ENCODE measurements around the gene ATP8A2. TPM values are rescaled to one million over a fixed set of nuclear protein-coding genes. Genes with fewer than 3 reads are reported as not detected.

ATP8A2 gene
- total RNA-seq, 1 donor from 2014 or later = 1.3 TPM

DNA sequence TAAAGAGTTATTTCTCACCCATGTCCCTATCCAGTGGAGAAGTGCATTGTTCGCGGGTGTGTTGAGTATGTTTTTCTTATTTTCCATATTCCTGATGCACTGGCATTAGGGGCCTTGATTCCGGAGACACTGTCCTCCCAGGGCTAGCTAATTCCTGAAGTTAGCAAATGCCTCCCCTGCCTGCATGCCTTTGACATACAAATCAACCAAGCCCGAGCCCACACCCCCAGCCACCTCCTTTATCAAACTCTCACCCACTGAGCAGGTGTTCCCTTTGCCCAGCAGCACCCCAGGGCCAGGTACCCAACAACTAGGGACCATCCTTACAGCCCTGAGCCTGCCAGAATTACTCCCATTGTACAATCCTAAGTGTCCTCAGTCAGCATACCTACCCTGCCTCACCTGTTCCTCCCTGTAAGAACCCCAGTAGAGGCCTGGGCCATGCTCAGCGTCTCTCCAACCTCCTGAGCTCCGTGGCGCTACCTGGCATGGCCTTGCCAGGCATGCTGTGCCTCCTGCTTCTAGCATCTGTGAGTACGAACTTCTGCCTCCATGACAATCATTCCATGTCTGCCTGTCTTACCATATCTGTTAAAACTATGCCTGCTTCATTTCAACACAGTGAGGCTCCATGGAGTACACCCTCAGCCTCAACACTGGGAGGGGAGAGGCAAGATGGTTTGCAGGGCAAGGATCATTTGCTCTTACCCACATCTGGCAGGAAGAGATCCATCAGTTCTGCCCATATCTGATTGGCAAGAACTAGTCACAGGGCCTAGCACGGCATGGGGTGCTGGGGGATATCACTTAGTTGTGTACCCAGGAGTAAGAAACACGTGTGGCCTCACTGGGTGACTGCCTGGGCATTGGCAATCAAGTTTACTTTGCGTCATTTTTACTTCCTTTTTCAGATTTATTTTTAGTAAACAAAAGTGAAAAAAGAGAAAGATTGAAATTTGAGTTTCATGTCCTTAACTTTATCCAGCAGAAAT lies 476.2 kb downstream of the ATP8A2 start:
- no peak for FAIRE-seq
- H3K27ac ChIP-seq (ENCODE audit: low read depth, low read length) = no peak overlapping the region
- Mint-ChIP-seq H3K36me3 (ENCODE audit: low read depth, unreplicated experiment) (no peaks in the 10 kb centered on the region), H3K4me1 (ENCODE audit: low read depth, unreplicated experiment) (peaks cover 12% of the 10 kb centered on the region), H3K9me3 (ENCODE audit: unreplicated experiment) (no peaks in the 10 kb centered on the region), H3K27me3 (ENCODE audit: low read depth, unreplicated experiment) (peaks cover 10% of the 10 kb centered on the region), H3K4me3 (ENCODE audit: unreplicated experiment) (no peak overlapping the region), H3K27ac (ENCODE audit: unreplicated experiment) (no peak overlapping the region)
- H3K27me3 ChIP-seq (ENCODE audit: insufficient read depth, low read length) = no peaks in the 10 kb centered on the region
- no peaks in the 10 kb centered on the region for H3K9me3 ChIP-seq (ENCODE audit: insufficient read depth, low read depth, low read length)
- H3K4me1 ChIP-seq (ENCODE audit: insufficient read depth, low read length) = peaks cover 16% of the 10 kb centered on the region
- H3K79me2 ChIP-seq (ENCODE audit: insufficient read depth, low read length) = no peaks in the 10 kb centered on the region
- H3K9ac ChIP-seq (ENCODE audit: low read length) = no peak overlapping the region
- H3K4me2 ChIP-seq (ENCODE audit: low read length) = no peak overlapping the region
- no peaks in the 10 kb centered on the region for H3K36me3 ChIP-seq (ENCODE audit: insufficient read depth, low read length)
- H3K4me3 ChIP-seq (ENCODE audit: insufficient read depth, low read depth, low read length) = no peak overlapping the region
- no peaks in the 10 kb centered on the region for H4K20me1 ChIP-seq (ENCODE audit: insufficient read depth, low read length)
- DNase-seq (ENCODE audit: low read depth) = no peak
- TF ChIP-seq, protein P1, sequence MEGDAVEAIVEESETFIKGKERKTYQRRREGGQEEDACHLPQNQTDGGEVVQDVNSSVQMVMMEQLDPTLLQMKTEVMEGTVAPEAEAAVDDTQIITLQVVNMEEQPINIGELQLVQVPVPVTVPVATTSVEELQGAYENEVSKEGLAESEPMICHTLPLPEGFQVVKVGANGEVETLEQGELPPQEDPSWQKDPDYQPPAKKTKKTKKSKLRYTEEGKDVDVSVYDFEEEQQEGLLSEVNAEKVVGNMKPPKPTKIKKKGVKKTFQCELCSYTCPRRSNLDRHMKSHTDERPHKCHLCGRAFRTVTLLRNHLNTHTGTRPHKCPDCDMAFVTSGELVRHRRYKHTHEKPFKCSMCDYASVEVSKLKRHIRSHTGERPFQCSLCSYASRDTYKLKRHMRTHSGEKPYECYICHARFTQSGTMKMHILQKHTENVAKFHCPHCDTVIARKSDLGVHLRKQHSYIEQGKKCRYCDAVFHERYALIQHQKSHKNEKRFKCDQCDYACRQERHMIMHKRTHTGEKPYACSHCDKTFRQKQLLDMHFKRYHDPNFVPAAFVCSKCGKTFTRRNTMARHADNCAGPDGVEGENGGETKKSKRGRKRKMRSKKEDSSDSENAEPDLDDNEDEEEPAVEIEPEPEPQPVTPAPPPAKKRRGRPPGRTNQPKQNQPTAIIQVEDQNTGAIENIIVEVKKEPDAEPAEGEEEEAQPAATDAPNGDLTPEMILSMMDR (IDR thresholded peaks at IDR 0.05; ENCODE audit: insufficient read depth, low read depth, low read length) = no peak
- no peak for TF ChIP-seq EZH2 (IDR thresholded peaks at IDR 0.05; ENCODE audit: insufficient read depth, low read length)
- H2AFZ ChIP-seq (ENCODE audit: low read depth, low read length) = no peak overlapping the region

DNA sequence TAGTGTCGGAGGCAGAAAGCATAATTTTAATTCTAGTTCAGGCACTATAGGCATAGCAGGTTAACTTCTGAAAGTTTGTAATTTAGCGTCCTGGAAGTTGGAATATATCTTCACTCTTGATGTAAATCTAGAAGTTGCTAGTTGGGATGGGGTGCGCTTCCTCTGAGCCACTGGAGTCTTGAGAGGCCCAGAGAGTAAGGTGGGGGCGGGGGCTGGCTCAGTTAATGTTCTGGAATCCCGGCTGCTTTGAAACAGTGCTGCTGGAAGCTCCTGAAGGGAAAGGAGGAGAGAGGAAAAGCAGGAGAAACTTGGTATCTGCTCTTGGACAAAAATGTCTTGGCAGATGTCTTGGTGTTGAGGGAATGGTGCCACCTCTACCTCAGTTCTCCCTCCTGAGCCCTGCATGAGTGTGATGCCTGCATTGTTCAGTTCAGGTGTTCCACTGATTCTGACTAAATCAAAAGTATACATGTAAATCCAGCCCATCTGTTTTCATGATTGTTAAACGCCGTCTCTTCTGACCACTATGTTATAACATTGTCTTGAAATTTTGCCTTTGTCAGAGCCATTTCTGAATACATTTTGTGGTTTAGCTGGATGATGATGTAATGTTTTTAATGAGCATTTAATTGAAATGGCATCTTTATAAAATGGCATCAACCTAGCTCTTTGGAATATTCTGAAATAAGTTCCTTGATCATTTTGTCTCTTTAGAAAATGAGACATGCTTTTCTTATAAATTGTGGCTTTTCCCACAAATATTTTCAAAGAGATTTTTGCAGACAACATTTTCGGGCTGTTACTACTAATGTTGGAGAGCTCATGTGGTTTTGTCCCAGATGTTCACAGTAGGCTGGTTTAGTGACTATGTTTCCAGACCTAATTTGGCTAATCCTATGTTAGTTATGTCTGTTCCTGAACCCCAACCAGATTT lies 477.3 kb downstream of the ATP8A2 start:
- Histone ChIP-seq H3K27me3 (ENCODE audit: insufficient read depth, low read length) (no peaks in the 10 kb centered on the region), H3K4me3 (ENCODE audit: insufficient read depth, low read depth, low read length) (no peak overlapping the region), H3K9me3 (ENCODE audit: insufficient read depth, low read depth, low read length) (no peaks in the 10 kb centered on the region), H3K4me1 (ENCODE audit: insufficient read depth, low read length) (peaks cover 16% of the 10 kb centered on the region), H3K9ac (ENCODE audit: low read length) (no peak overlapping the region), H4K20me1 (ENCODE audit: insufficient read depth, low read length) (no peaks in the 10 kb centered on the region), H3K4me2 (ENCODE audit: low read length) (peak overlapping the region; percentile 12), H2AFZ (ENCODE audit: low read depth, low read length) (no peak overlapping the region), H3K27ac (ENCODE audit: low read depth, low read length) (no peak overlapping the region), H3K79me2 (ENCODE audit: insufficient read depth, low read length) (no peaks in the 10 kb centered on the region), H3K36me3 (ENCODE audit: insufficient read depth, low read length) (no peaks in the 10 kb centered on the region)
- Mint-ChIP-seq H3K9me3 (ENCODE audit: unreplicated experiment) (no peaks in the 10 kb centered on the region), H3K27ac (ENCODE audit: unreplicated experiment) (no peak overlapping the region), H3K4me3 (ENCODE audit: unreplicated experiment) (no peak overlapping the region), H3K4me1 (ENCODE audit: low read depth, unreplicated experiment) (peaks cover 12% of the 10 kb centered on the region), H3K27me3 (ENCODE audit: low read depth, unreplicated experiment) (peaks cover 8% of the 10 kb centered on the region), H3K36me3 (ENCODE audit: low read depth, unreplicated experiment) (no peaks in the 10 kb centered on the region)
- FAIRE-seq (no peak), DNase-seq (ENCODE audit: low read depth) (peak; percentile 66)
- TF ChIP-seq, protein P1 (IDR thresholded peaks at IDR 0.05; ENCODE audit: insufficient read depth, low read depth, low read length) = no peak
- TF ChIP-seq EZH2 (IDR thresholded peaks at IDR 0.05; ENCODE audit: insufficient read depth, low read length) = no peak

Measured in astrocyte (in vitro differentiated cells and primary cell).